ENCODE data around the gene INPP5D.
"Not testable (repeated sequence)": the region's sequence is repeated elsewhere in the genome, so short reads cannot be mapped to it uniquely, and the experiment has no call there.

Gene INPP5D

GRCh38 chr2:233013027-233013461, 47.1 kb upstream of the INPP5D start, which contains the start of gene NGEF:
Gene NGEF, minus strand, starts transcription at chr2:233013256. Its CDS starts 38,366 bp downstream, at chr2:232974890.
- H3K9me3 ChIP-seq, result no peaks in the 10 kb centered on the region
- H3K4me1 ChIP-seq, result no peaks in the 10 kb centered on the region
- no peak for TF ChIP-seq CTCF (IDR thresholded peaks at IDR 0.05; ENCODE audit: low read depth, low read length)
- no peaks in the 10 kb centered on the region for H3K36me3 ChIP-seq
- H3K4me3 ChIP-seq (ENCODE audit: low read depth, low read length), result no peak within 1 kb of the TSS
- no peaks in the 10 kb centered on the region for H3K27me3 ChIP-seq
- no peak for DNase-seq

GRCh38 chr2:233013650-233014049, 46.5 kb upstream of the INPP5D start:
- H3K4me3 ChIP-seq (ENCODE audit: low read depth, low read length), result no peak overlapping the region
- H3K4me1 ChIP-seq, result no peaks in the 10 kb centered on the region
- no peak for TF ChIP-seq CTCF (IDR thresholded peaks at IDR 0.05; ENCODE audit: low read depth, low read length)
- H3K9me3 ChIP-seq, result no peaks in the 10 kb centered on the region
- no peaks in the 10 kb centered on the region for H3K27me3 ChIP-seq
- DNase-seq, result no peak
- no peaks in the 10 kb centered on the region for H3K36me3 ChIP-seq

GRCh38 chr2:233015019-233015645, 45.0 kb upstream of the INPP5D start:
- H3K4me3 ChIP-seq (ENCODE audit: low read depth, low read length), result no peak overlapping the region
- H3K27me3 ChIP-seq, result no peaks in the 10 kb centered on the region
- no peak for DNase-seq
- no peaks in the 10 kb centered on the region for H3K9me3 ChIP-seq
- no peaks in the 10 kb centered on the region for H3K4me1 ChIP-seq
- TF ChIP-seq CTCF (IDR thresholded peaks at IDR 0.05; ENCODE audit: low read depth, low read length), result no peak
- H3K36me3 ChIP-seq, result no peaks in the 10 kb centered on the region

- no peak for TF ChIP-seq CTCF (IDR thresholded peaks at IDR 0.05; ENCODE audit: low read depth, low read length)
- Histone ChIP-seq H3K27me3 (no peaks in the 10 kb centered on the region), H3K4me1 (no peaks in the 10 kb centered on the region), H3K9me3 (no peaks in the 10 kb centered on the region), H3K4me3 (ENCODE audit: low read depth, low read length) (no peak overlapping the region), H3K36me3 (no peaks in the 10 kb centered on the region)
- DNase-seq, result no peak
These were observed 42.2 kb upstream of the INPP5D start for GRCh38 chr2:233017947-233018346.

- DNase-seq; H3K4me3 ChIP-seq (ENCODE audit: low read depth, low read length); H3K27me3 ChIP-seq; H3K36me3 ChIP-seq; H3K9me3 ChIP-seq; H3K4me1 ChIP-seq: not testable (repeated sequence)
These were observed 40.5 kb upstream of the INPP5D start for GRCh38 chr2:233019610-233020009.

- H3K4me3 ChIP-seq (ENCODE audit: low read depth, low read length), result no peak overlapping the region
- TF ChIP-seq CTCF (IDR thresholded peaks at IDR 0.05; ENCODE audit: low read depth, low read length), result no peak
- H3K4me1 ChIP-seq, result no peaks in the 10 kb centered on the region
- H3K9me3 ChIP-seq, result no peaks in the 10 kb centered on the region
- H3K27me3 ChIP-seq, result no peaks in the 10 kb centered on the region
- H3K36me3 ChIP-seq, result no peaks in the 10 kb centered on the region
- no peak for DNase-seq
These were observed 39.7 kb upstream of the INPP5D start for GRCh38 chr2:233020454-233020853.

Data from BE2C (cell line).